GM19025 (cell line): Measurements from ENCODE around the gene PHAX.
"Not testable (repeated sequence)": the region's sequence is repeated elsewhere in the genome, so short reads cannot be mapped to it uniquely, and the experiment has no call there.

Experiments used
- ATAC-seq: cut with Tn5 transposase; IDR thresholded peaks from one replicate; pipeline ENCODE4 v1.9.1; 2021; ENCODE audit warnings: mild to moderate bottlenecking, low read depth, moderate library complexity; ENCODE audit not compliant: unreplicated experiment

The PHAX gene

DNA sequence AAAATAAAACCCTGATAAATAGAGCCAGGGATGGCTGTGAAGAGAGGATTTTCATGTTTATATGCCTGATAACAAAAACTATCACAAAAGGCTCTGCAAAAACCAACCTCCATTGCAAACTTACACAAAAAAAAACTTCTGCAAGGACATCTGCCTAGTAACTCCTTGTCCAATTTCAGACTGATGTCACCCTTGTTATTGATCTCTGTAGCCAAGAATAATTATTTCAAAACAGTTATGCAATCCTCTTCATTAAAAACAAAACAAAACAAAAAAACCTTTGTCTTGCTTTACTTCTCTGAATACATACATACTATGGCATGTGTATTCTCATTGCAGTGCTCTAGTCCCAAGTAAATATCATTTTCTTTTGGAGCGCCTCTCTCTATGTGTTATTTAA, 49.7 kb downstream of the PHAX start:
- ATAC-seq, result no peak

- ATAC-seq, result no peak
Observed at GRCh38 chr5:126651013-126651577, 50.3 kb downstream of the PHAX start.

- no peak for ATAC-seq
Observed at GRCh38 chr5:126656401-126657007, 55.8 kb downstream of the PHAX start.

GRCh38 chr5:126658561-126658960, 57.8 kb downstream of the PHAX start:
- no peak for ATAC-seq

DNA sequence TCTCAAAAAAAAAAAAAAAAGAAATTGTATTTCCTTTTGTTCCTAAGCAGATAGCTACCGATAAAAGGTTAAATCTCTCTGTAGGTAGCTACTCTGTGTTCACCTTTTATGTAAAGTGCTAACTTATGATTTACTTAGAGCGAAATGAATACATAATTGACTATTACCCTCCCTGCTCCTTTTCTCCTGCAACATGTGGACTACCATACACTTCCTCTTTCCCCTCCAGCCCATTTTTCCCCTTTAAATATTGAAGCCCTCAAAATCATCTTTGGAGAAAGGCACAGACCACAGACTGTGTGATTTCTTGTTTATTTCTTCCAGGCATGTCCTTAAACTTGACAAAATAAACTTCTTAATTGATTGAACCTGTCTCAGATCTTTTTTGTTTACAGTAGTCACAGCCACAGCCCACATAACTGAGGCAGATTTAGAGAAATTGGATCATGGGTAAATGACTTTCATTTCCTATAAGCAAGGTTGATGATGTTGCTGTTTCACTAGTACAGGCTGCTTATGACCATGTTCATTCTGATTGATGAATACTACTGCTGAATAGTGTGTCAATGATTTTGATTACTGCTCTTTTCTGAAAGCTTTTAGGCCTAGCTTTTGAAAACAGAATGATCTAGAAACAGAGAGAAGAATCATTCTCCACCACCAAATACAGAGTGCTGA, 59.2 kb downstream of the PHAX start:
- no peak for ATAC-seq

GRCh38 chr5:126664586-126664985, 63.8 kb downstream of the PHAX start:
- ATAC-seq, result no peak

- ATAC-seq, result not testable (repeated sequence)
Observed at GRCh38 chr5:126670109-126670508, 69.4 kb downstream of the PHAX start.

DNA sequence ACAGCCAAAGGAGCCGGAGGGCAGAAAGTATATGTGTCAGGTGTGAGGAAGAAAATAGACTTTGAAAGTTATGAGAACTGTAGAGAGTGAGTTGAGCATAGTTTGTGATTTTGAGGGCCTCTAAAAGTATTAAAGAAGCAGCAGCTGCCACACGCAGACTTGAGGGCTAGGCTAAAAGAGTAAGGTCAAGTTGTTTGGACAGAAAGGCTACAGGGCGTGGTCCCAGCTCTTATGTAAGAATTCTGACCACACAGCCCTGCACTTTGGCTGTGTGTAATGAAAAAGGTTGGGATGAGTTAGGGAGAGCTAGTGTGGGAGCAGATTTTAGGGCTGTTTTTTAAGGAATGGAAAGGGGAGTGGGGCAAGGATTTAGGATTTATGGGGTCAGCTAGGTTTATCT, 70.9 kb downstream of the PHAX start:
- ATAC-seq, result not testable (repeated sequence)

GRCh38 chr5:126673477-126673876, 72.7 kb downstream of the PHAX start:
- no peak for ATAC-seq

DNA sequence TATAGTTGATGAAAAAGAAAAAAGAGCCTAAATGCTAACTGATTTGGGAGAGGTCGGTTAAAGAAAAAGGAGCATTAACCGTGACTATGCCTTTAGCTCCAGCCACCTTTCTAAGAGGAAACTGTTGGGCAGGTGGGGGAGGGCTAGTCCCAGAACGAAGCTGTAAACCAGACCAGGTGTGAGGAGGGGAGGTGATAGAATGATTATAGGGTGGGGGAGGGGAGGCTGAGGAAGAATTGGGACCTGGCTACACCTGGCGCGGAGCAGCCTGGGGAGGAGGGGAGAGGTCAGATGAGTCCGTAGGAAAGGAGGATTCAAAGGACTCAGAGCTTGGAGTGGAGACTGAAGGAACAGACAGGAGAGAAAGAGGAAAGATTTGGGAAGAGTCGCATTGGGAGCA, 73.4 kb downstream of the PHAX start:
- no peak for ATAC-seq

DNA sequence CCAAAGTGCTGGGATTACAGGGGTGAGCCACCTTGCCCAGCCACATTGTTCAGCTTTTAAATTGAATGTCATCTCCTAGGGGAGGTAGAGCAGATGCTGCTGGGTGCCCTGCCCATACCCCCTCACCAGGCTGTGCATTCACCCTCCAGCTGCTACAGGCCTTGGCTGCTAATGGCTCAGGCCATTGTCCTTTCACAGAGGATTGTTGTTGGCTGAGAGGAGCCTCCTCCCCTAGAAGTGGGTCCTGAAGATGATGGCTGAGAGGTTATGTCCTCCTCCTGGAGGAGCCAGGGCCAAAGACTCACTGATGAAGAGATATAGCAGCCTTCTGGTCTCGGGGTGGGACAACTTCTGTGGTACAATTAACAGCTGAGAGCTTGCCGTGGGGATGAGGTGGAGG, 74.6 kb downstream of the PHAX start:
- no peak for ATAC-seq

GRCh38 chr5:126676195-126676624, 75.5 kb downstream of the PHAX start:
- ATAC-seq, result no peak
